GM12873 (cell line): ENCODE measurements around the gene FLT4.

Experiments used
- TF ChIP-seq, protein P1 (sequence below): IDR thresholded peaks from 2 replicates; pipeline ENCODE4 v1.5.1; 2012; ENCODE audit warnings: low read depth, mild to moderate bottlenecking, moderate library complexity, low read length, control low read depth; ENCODE audit not compliant: insufficient read depth; ENCODE audit errors: missing control alignments

The FLT4 gene

DNA sequence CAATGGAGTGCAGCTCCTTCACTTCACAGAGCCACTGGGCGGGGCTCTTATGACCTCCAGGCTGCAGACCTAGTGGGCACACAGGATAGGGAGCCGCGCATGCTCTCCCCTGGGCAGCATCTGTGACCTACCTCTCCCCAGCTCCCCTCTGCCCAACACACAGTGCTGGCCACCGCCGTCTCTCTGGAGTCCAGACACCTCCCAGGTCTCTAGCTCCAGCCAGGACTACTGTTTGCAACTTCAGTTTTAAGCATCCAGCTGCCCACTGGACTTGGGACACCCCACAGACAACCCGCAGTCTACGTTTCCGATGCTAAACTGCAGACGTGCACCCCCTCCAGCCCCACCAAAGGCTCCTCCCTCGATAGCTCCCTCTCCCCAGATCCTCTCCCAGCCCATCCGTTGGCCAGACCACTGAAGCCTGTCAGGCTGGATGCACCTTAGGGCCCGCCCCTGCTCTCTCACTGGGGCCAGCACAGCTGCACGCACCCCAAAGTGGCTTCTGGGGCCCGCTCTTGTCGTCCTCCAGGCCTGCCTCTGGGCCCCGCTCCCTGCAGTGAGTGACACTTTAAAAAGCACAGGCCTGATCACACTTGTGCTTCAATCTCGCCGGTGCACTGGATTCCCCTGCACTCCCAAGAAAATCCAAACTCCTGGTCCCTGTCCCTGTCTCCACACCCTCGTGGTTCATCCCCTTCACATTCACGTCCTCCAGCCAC, 11.3 kb downstream of the FLT4 start:
- TF ChIP-seq, protein P1, sequence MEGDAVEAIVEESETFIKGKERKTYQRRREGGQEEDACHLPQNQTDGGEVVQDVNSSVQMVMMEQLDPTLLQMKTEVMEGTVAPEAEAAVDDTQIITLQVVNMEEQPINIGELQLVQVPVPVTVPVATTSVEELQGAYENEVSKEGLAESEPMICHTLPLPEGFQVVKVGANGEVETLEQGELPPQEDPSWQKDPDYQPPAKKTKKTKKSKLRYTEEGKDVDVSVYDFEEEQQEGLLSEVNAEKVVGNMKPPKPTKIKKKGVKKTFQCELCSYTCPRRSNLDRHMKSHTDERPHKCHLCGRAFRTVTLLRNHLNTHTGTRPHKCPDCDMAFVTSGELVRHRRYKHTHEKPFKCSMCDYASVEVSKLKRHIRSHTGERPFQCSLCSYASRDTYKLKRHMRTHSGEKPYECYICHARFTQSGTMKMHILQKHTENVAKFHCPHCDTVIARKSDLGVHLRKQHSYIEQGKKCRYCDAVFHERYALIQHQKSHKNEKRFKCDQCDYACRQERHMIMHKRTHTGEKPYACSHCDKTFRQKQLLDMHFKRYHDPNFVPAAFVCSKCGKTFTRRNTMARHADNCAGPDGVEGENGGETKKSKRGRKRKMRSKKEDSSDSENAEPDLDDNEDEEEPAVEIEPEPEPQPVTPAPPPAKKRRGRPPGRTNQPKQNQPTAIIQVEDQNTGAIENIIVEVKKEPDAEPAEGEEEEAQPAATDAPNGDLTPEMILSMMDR, result no peak

DNA sequence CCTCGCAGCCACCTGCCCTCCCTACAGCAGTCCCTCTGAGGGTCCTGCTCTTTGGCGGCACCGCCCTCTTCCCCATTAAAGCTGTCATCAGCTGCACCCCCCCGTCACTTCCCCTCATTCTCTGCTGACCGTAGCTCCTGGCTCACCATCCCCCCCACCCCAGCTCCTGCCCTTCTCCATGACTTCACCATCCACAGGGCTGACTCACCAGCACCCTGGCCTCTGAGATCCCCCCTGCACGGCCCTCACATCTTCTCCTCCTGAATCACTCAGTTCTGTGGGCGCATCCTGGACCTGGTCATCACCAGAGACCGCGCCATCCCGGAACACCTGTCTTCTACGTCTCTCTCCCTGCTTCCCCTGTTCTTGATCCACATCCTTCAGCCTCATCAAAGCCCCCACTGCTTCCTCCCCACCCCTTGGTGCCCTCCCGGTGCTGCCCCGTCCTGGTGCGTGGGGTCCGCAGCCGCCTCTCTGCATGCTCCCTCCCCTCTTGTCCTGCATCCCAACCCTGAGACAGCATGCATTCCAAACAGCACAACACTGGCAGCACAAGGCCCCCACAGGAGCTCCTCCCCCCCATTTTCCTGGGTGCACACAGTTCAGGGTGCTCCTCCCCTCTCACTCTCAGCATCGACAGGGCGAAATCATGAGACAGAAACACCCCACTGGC, 12.9 kb downstream of the FLT4 start:
- TF ChIP-seq, protein P1, result no peak

DNA sequence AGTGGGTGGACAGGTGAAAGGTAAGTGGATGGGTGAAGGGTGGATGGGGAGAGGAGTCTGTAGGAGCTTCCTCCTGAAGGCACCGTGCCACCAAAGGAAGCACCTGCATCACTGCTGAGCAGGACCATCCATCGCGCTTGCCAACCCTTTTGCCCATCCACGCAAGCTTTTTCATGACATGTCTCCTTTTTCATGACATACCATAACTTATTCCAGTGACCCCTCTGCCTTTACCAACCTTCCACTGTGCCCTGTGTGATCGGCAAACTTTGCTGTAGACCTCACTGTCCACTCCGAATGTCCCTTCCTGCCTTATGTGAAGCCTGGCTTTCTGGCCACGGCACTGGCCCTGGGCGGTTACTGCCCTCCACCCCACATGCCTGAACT, 13.4 kb downstream of the FLT4 start:
- TF ChIP-seq, protein P1, result no peak

DNA sequence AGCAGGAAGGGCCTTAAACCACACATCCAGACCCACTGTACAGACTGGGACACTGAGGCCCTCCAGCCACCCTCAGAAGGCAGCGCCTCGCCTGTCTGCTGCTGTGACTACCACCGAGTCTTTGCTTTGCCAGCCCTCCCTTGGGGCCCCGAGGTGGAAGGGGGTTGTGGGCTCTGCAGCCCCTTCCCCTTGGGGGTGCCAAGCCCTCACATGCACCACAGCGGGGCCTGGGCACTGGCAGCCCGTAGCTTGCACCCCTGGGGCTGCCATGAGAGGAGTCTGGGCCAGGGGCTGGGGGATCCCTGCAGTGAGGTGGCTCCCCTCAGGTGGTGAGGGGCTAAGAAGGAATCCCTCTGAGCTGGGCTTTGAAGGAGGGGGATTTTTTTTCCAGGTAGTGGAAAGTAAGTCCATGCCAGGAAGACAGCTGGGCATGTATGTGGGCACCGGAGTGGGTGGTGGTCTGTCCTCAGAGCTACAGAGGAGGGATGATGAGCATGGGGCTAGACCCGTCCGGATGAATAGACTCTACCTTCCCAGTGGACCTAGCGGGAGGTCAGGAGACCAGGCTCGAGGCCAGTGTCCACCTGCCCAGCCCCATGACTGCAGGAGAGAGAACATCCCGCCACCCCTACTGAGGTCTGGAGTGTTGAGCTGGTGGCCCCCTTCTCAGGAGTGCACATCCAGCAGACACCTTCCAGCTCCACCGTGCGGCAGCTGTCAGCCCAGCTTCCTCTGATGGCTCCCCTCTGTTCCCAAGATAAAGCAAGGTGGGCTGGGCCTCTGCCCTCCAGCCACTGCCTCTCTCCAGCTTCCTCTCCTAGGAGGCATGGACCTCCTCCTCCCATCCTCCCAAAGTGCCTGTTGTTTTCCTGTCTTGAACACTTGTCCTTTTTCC, 15.9 kb downstream of the FLT4 start:
- TF ChIP-seq, protein P1, result no peak

DNA sequence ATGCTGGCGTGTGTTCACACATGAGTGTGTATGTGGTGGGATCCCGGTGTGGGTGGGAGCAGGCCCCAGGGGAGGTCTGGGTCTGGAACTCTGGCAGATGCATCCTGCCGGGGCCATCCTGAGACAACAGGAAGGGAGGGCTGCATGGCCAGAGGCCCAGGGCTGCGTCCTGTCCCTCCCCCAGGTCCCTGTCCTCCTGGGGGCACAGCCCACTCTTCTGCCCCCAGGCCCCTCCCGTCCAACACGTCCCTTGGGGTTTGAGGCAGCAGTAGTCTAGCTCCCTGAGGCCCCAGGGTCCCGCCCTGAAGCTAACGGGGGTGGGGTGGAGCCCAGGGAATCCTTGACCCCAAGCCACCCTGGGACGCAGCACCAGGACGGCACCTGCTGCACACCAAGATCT, 16.6 kb downstream of the FLT4 start:
- TF ChIP-seq, protein P1, result no peak

DNA sequence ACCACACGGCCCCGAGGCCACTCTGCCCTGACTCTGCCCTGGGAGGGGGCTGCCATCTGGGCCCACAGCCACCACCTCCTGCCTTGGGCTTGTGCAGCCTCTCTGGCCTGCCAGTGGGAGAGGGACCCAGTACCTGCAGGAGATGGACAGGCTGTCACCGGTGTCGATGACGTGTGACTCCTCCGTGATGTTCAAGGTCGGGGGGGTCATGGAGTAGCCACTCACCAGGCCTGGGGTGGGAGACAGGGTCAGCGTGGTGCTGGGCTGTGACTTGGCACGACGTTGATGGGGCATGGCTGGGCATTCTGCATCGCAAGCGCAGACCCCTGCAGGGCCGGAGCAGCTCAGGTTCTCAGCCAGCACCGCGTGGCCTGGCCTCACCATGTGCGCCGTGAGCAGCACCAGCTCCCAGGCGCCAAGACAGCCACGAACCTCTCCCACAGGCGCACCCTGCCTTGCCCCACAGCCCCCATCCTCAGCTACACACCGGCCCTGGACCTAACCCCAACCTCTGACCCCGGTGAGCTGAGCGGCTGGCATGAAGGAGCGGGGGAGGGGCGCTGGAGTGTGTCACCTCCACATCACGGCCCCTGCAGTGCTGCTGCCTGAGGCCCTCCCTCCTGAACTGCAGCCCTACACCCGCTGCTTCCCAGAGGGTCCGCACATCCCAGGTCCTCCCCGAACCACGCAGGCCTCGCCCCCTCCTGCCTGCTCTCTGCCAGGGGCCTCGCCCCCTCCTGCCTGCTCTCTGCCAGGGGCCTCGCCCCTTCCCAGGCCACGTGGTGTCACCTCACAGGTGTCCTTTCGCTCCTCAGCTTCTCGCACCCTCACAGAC, 17.6 kb downstream of the FLT4 start:
- TF ChIP-seq, protein P1, result no peak

DNA sequence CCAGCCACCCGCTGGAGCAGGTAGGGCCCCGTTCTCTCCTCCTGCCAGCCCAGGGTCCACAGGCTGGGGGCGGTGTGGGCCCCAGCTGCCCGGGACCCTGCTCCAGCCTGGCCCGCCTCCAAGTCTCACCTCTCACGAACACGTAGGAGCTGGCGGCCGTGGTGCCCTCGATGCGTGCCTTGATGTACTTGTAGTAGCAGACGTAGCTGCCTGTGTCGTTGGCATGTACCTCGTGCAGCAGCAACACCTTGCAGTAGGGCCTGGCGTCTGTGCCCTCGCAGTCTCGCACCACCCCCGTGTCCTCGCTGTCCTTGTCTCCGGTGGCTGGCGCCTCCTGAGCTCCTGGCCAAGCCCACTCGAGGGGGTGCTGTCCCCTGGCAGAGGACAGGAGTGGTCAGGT, 19.0 kb downstream of the FLT4 start:
- TF ChIP-seq, protein P1, result no peak
